Measurements from ENCODE around the gene RHBDL3. TPM values are rescaled to one million over a fixed set of nuclear protein-coding genes. Genes with fewer than 3 reads are reported as not detected.

Gene RHBDL3
- total RNA-seq, 1 experiment from 2014 or later, result not detected

DNA sequence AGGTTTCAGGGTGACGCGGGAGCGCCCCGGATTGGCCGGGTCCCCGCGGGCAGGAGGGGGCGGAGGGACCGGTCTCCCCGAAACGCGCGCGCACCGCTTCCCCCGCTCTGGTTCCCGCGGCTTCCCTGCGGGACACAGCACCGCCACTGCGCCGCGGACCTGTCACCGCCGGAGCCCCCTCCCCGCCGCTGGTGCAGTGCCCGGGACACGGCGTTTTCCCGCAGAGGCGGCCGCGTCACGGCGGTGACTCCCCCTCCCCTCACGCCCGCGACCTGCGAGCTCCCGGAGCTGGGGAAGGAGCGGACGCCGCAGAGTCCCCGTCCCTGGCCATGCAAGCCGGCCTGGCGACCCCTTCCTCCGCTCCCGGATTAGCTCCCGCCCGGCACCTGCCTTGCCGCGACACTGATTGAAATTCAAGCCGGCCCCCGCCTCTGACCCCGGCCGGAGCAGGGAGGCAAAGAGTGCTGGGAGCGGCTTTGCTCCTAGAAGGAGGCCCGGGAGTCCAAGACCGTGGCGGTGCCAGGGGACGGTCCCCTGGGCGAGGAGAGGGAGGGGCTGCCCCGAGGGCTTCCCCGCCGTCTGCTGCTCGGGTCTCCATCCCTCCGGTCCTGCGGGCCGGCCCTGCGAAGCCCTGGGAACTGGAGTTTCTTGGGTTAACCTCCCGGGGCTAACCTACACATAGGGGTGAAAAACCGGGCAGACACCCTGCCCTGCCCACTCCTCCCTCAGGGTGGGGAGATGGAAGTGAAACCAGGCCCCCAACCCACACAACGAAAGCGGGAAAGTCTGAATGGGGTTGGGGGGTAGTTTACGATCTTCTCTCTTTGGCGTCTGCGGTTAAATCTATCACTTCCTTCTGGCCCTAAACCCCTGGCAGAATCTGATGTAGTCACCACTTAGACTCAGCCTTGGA lies 1.0 kb downstream of the RHBDL3 start:
- DNase-seq (ENCODE audit: low spot score), result no peak

DNA sequence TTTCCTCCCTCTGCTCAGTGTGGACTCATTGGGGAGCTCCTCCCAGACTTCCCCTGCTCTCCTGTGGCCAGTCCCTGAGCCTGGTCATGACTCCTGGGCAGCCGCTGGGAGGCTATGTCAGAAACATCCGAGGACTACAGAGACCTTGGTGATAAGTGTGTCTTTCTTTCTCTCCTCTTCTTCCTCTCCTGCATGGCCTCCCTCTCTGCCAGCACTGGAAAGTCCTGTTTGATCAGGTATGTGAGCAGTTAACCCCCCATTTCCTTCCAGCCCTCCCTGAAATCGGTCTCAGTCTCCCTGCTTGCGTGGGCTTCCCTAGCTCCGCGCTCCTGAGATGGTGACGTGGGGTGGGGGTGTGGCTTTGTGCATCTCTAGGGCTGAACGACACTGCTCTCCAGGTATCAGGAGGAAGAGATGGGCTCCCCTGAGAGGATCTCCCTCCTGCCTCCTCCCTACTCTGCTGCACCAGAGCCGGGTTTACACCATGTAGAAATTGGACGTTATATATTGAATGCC lies 2.1 kb downstream of the RHBDL3 start:
- no peak for DNase-seq (ENCODE audit: low spot score)

DNA sequence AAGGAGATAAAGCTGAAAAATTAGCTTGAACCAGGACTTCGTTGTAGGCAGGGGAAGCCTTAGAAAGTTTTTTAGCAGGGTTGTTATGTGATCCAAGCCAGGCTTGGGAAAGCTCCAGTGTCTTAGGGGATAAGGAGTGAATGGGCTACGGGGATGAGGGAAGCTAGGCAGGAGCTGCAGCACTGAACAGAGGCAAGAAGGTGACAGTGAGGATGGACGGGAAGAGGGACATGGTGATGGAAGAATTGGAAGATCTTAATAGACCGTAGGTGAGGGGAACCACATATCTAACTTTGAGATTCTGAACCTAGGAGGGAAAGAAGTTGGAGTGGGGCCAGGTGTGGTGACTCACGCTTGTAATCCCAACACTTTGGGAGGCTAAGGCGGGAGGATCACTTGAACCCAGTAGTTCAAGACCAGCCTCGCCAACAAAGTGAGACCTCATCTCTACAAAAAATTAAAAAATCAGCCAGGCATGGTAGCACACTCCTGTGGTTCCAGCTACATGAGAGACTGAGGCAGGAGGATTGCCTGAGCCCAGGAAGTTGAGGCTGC lies 3.2 kb downstream of the RHBDL3 start:
- no peak for DNase-seq (ENCODE audit: low spot score)

DNA sequence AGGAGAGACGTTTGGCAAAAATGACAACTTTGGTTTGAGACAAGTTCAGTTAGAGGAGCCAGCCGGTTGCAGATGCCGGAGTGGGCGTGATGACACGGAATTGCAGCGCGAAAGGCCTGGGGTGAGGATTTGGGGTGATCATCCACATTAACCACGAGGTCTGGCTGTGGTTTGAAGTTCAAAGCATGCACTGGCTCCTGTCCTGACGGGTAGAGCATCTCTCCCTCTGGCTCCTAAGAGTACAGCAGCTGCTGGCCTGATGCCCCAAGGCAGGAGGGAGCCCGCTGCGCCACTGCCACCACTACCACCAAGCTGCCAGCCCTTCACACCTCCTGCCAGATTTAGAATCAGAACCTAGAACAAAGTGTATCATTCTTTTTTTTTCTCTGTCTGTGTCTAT lies 3.7 kb downstream of the RHBDL3 start:
- DNase-seq (ENCODE audit: low spot score), result no peak

DNA sequence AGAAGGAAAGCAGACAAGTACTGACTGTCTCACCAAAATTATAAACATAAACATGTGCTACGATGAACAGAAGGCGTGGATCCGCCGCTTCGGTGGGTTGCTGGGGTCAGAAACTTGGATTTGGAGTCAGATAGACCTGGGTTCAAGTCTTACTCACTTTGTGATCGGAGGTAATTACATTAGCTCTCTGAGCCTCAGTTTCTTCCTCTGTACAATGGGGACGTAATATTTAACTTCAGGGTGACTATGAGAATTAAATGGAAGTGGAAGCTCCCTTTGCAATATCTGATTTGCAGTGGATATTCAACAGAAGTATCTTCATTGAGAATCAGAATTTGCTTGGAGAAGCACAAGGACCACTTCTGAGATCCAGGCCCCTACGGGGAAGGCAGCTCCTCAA lies 6.2 kb downstream of the RHBDL3 start:
- no peak for DNase-seq (ENCODE audit: low spot score)

DNA sequence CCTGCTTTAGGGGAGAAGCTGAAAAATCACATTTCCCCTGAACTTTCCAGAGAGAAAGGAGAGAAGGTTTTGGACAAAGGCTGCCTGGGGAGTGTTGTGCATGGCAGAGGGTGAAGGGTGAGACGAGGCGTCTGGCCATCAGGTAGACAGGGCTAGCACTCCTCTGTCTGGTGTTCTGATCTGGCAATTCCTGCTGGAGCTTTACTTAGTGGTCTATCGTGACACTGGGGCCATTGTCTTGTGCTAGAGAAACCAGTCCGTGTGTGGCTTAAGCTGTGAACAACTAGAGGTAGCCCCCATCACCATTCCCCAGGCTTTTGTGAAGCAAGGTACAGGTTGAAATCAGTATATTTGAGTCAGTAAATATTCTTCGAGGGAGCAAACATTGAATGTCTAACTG lies 8.5 kb downstream of the RHBDL3 start:
- no peak for DNase-seq (ENCODE audit: low spot score)

DNA sequence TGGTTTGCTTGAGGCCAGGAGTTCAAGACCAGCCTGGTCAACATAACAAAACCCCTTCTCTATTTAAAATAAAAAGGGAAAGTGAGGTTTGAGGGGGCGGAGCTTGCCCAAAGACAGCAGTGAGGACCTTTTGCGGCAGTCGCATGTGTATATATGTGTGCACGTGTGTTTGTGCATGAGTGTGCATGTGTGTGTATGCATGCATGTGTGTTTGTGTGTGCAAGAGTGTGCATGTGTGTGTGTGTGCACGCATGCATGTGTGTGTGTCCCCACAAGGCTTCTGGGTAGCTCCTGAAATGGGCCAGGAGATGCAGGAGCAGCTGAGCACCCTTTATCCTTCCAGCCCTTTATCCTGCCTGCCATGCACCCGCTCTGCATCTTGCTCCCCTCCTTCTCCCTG lies 9.0 kb downstream of the RHBDL3 start:
- no peak for DNase-seq (ENCODE audit: low spot score)

DNA sequence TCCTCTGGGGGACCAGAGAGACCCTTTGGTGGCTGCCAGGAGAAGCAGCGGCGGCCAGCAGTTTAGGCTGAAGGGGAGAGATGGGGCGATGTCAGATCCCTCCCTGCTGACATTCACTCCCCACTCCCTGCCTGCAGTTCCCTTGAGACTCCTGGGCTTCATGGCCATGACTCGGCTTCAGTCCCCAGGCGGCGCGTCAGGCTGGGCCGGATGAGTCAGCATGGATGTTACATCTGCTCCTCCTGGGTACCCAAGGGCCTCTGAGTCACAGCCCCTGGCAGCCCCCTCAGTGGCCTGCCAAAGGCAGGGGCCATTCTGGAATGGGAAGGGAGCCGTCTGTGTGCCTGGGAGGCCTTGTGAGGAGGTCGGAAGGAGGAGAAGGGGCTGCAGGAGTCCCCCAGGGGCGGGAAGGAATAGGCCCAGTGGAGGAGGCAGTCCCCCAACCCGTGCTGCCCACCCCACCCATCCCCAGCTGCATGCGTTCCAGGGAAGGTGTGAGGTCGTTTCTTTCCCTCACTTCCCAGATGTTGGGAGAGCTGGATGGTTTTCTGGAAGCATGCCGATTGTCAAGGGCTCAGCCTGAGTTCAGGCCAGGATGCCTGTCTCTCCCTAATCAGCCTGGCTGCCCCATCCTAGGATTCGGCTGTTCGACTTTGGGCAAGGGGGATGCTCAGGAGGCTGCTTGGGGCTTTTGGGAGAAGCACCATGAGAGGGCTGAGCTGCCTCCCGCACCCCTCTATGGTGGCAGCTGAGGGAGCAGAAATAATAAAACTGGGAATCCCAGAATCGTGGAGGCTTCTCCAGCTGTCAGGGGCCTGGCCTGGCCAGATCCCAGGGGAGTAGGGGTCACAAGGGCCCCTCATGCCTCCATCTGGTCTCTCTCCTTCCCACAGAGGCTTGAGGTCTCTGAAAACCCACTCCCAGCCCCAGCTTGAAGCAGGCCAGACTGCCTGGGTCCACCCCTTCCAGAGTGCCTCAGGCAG lies 9.7 kb downstream of the RHBDL3 start:
- no peak for DNase-seq (ENCODE audit: low spot score)

DNA sequence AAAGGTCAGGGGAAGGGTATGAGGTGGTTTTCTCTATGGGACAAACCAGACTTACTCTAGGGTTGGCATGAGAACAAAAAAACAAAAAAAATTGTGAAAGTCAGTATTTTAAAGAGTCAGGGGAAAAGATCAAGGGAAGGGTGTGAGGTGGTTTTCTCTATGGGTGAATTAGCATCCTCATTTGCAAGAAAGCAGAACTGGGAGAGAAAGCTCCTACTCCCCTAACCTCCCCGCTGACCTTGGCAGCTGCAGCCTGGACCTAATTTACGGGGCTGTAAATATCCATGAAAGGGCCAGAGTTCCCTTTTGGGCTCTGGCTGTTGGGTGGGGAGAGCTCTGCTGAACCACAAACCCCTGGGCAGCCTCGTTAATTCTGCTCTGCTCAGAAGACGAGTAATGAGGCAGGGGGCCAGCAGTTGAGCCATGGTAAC lies 10.6 kb downstream of the RHBDL3 start:
- DNase-seq (ENCODE audit: low spot score), result no peak

DNA sequence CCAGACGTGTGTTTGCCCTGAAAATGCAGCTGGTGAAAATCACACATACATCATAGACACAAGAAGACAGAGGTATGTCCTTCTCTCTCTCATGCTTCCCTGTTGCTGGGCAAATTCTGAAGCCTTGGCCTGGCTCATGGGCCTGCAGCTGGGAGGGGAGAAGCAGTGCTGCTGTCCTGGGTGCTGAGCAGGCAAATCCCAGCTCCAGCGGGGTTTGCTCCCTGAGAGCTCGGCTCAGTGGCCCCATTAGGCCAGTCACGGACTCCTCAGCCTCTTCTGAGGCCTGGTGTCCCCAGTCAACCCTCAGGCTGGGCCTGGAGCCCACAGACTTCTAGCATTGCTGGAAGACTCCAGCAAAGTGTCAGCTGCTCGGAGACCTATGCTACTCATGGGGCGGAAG lies 11.7 kb downstream of the RHBDL3 start:
- no peak for DNase-seq (ENCODE audit: low spot score)

DNA sequence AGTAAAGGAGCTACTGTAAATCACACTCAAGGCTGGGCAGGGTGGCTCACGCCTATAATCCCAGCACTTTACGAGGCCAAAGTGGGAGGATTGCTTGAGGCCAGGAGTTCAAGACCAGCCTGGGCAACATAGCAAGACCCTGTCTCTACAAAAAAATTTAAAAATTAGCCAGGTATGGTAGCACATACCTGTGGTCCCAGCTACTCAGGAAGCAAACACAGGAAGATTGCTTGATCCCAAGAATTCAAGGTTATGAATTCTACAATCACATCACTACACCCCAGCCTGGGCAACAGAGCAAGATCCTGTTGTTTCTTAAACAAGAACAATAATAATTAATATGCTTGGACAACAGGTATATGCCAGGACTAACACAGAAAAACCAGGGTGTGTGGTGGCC lies 13.2 kb downstream of the RHBDL3 start:
- no peak for DNase-seq (ENCODE audit: low spot score)

DNA sequence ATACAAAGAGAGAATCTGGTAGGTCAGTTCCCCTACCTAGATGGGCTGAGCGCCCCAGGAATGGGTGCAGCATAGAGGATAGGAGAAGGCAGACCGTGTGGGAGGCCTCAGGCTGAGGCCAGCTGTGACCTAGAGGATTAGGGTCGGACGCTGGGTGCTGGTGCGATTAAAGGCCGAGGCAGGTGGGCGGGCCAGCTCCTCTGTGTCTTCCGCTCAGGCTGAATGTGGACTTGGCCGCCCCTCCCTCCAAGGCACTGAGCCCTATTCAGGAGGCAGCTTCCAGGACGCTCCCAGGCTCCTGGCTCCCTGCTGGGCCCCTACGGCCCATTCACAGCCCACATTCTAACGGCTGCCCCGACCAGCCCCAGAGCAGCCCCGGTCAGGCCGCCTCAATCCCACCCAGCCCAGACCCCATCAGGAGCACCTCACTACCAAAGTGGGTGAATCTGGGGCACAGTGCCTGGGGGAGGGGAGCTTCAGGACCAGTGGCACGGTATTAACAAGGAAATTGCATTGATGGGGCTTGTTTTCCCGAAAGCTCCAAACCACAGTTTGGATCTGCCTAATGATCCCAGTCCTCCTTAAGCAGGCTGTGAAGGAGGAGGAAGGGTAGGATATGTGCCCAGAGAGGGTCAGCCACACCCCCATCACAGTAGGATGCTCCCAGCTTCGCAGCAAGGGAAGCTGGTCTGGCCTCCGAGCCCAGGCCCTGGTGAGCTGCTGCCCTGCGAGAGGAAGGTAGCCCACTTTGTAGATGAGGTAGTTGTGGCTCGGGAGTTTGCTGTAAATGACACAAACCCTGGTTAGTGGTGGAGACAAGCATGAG lies 14.5 kb downstream of the RHBDL3 start:
- DNase-seq (ENCODE audit: low spot score), result no peak

DNA sequence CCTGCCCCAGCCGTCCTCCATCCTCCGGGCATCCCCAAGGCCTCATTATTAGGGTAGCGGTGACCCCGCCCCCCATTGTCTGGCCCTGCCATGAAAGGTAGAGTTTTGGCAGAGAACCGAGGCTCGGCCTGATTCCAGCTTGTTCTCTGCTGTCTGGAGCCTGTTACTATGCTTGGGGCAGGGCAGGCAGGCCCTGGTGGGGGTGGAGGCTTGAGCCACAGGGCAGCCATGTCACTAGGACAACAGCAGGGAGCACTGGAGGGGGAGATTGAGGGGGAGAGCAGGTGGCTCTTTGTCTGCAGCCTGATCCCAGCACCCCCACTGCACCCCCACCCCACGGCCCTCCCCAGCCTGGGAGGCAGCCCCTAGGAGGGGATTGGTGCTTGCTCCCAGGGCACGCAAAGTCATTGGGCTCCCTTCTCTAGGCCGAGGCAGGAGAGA lies 15.4 kb downstream of the RHBDL3 start:
- DNase-seq (ENCODE audit: low spot score), result no peak

DNA sequence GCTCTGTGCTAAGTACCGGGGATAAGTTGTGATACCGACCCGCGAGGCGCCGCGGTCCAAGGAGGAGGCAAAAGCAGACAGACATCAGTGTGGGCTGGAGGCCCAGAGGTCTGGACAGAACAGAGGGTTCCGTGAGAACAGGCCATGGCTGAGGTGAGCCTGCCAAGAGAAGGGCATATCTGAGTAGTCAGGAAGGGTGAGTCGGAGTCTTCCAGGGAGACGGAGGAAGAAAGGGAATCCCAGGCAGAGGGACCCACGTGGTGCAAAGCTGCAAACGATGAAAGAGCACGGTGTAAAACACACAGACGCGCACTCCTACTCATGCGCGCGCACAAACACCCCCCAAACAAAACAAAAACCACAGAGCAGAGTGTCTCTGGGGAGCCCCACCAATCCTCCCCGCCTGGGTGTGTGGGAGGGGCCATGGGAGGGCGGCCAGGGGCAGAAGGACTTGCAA lies 18.1 kb downstream of the RHBDL3 start:
- no peak for DNase-seq (ENCODE audit: low spot score)

DNA sequence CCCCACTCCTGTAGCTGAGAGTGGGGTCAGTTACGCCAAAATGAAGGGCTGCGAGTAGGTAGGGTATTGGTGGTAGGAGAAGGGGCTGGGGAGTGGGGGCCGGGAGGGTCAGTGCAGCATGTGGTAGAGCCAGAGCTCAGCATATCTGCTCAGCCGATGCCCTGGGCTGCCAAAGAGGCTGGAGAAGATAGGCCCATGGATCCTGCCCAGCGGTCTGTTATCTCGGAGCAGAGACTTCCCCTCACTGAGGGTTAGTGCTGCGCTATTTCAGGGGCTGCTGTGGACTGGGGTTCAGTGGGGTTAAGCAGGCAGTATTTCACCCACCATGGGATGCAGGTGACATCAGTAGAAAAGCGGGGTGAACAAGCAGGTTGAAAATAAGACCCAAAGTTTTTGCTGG lies 19.7 kb downstream of the RHBDL3 start:
- no peak for DNase-seq (ENCODE audit: low spot score)

DNA sequence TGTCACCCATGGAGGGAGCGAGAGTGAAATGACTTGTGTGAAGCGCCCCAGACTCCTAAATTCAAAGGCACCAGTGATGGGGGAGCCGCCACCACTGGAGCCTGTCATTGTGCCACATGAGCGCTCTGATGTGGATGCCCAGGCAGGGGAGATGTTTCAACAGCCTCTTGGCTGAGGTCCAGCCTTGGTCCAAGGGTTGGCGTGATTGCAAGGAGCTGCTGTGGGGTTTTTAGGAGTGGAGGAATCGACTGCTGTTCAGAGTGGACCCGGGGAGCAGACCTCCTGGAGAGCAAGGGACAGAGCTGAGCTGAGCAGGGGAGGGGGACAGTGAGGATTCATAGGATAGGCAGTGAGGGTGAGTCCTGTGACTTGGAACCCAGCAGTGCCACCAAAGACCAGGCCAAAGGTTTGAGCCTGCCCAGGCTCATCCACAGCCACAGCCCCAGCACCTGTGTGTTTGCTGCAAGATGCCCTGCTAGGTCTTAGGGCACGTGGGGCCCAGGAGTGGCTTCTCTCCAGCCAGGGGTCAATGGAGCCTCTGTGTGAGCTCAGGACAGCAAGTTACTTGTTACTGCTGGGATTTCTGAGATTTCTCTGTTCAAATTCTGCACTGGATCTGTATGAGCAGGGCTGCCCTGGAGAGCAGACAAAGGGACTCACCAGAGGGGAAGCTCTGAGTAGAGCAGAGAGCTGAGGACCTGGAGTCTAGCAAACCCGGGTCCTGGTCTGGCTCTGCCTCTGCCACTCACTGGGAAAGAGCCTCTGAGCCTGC lies 20.3 kb downstream of the RHBDL3 start:
- DNase-seq (ENCODE audit: low spot score), result no peak

DNA sequence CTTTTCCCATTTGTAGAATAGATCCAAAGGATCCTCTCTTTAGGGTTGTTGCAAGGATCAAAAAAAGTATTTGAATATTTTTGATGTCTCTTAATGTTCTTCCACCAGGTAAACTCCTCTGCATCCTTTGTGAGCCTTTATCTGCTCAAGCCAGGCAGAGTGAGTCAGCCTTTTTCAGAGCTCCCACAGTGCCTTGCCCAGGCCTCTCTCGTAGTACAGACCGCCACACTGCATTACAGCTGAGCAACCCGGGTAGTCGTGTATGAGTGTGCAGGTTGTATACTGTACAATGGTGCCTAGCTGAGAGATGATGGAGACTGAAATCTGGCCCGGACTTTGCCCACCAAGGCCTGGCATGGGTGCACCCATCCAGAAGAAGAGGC lies 20.9 kb downstream of the RHBDL3 start:
- no peak for DNase-seq (ENCODE audit: low spot score)

DNA sequence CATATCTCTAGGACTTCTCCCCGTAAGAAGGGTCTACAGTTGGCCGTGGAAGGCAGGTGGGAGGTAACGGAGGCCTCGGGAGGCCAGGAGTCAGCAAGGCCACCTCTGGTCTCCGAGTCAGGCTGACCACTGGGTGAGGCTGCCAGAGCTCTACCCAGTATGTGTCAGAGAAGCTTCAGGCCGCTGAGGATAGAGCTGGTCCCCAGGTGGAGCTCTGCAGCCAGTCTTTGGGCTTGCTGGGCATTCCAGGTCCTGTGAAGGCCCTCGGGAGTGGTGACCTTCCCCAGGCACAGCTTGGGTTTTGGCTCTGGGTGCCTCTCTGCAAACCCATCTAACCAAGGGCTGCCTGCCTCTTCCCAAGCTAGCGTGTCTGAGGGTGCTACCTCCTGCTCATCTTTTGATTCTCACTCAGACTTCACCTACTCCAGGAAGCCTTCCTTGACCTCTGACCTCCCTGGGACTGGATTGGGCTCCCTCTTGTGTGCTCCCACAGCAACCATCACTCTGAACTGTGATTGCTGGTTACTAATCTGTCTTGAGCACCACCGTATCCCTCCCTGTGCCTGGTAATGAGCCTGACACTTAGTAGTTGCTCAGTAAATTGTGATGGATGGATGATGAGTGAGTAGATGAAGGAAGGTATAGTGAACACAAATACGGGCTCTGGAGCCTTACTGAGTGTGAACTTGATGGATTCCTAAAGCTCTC lies 22.3 kb downstream of the RHBDL3 start:
- peak; percentile 32 for DNase-seq (ENCODE audit: low spot score)

DNA sequence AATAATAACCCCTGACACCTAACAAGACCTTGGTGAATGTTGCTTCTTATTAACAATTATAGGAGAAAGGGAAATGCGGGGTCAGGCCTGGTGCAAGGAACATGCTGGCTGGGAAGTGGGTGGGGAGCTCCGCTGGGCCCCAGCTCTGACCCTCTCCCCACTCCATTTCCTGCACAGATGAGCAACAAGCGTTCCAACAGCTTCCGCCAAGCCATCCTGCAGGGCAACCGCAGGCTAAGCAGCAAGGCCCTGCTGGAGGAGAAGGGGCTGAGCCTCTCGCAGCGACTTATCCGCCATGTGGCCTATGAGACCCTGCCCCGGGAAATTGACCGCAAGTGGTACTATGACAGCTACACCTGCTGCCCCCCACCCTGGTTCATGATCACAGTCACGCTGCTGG lies 23.0 kb downstream of the RHBDL3 start:
- DNase-seq (ENCODE audit: low spot score), result no peak

All from HT-29 (cell line).